ENCODE results near the gene RABGGTA.
"Not testable (repeated sequence)": the region's sequence is repeated elsewhere in the genome, so short reads cannot be mapped to it uniquely, and the experiment has no call there.

Gene RABGGTA

GRCh38 chr14:24228902-24229301 is 42.5 kb downstream of the RABGGTA start:
- H3K36me3 ChIP-seq (replicated peaks; ENCODE audit: low read depth, low read length): peaks cover 4% of the 10 kb centered on the region
- no peak overlapping the region for H2AFZ ChIP-seq (ENCODE audit: low read depth, low read length)
- H3K4me1 ChIP-seq (ENCODE audit: low read length): peaks cover 13% of the 10 kb centered on the region
- no peaks in the 10 kb centered on the region for H3K9me3 ChIP-seq (ENCODE audit: insufficient read depth, low read length)
- no peak for TF ChIP-seq EZH2phosphoT487 (IDR thresholded peaks at IDR 0.05; ENCODE audit: low read depth)
- no peak for TF ChIP-seq CTCF (IDR thresholded peaks at IDR 0.05; ENCODE audit: low read depth, low read length)
- no peak overlapping the region for H3K9ac ChIP-seq (ENCODE audit: low read length)
- no peaks in the 10 kb centered on the region for H4K20me1 ChIP-seq (ENCODE audit: insufficient read depth, low read length)
- H3K4me3 ChIP-seq (ENCODE audit: low read length): no peak overlapping the region
- peaks cover 67% of the 10 kb centered on the region for H3K79me2 ChIP-seq (ENCODE audit: low read length)
- H3K27ac ChIP-seq (ENCODE audit: low read length): no peak overlapping the region
- no peak overlapping the region for H3K4me2 ChIP-seq (ENCODE audit: low read length)
- no peaks in the 10 kb centered on the region for H3K27me3 ChIP-seq (ENCODE audit: low read depth, low read length)

GRCh38 chr14:24226473-24226872 is 44.9 kb downstream of the RABGGTA start:
- Histone ChIP-seq H3K9me3 (ENCODE audit: insufficient read depth, low read length) (no peaks in the 10 kb centered on the region), H2AFZ (ENCODE audit: low read depth, low read length) (no peak overlapping the region), H3K79me2 (ENCODE audit: low read length) (peaks cover 65% of the 10 kb centered on the region), H3K9ac (ENCODE audit: low read length) (no peak overlapping the region), H4K20me1 (ENCODE audit: insufficient read depth, low read length) (no peaks in the 10 kb centered on the region), H3K4me3 (ENCODE audit: low read length) (no peak overlapping the region), H3K27ac (ENCODE audit: low read length) (no peak overlapping the region), H3K36me3 (replicated peaks; ENCODE audit: low read depth, low read length) (peaks cover 4% of the 10 kb centered on the region), H3K4me1 (ENCODE audit: low read length) (peaks cover 6% of the 10 kb centered on the region), H3K4me2 (ENCODE audit: low read length) (no peak overlapping the region), H3K27me3 (ENCODE audit: low read depth, low read length) (no peaks in the 10 kb centered on the region)
- no peak for TF ChIP-seq CTCF (IDR thresholded peaks at IDR 0.05; ENCODE audit: low read depth, low read length)

GRCh38 chr14:24224618-24225071 is 46.8 kb downstream of the RABGGTA start:
- H3K27me3 ChIP-seq (ENCODE audit: low read depth, low read length): no peaks in the 10 kb centered on the region
- H3K27ac ChIP-seq (ENCODE audit: low read length): no peak overlapping the region
- H3K4me2 ChIP-seq (ENCODE audit: low read length): no peak overlapping the region
- TF ChIP-seq CTCF (IDR thresholded peaks at IDR 0.05; ENCODE audit: low read depth, low read length) (no peak), EZH2phosphoT487 (IDR thresholded peaks at IDR 0.05; ENCODE audit: low read depth) (no peak)
- peaks cover 62% of the 10 kb centered on the region for H3K79me2 ChIP-seq (ENCODE audit: low read length)
- no peaks in the 10 kb centered on the region for H3K9me3 ChIP-seq (ENCODE audit: insufficient read depth, low read length)
- no peak overlapping the region for H2AFZ ChIP-seq (ENCODE audit: low read depth, low read length)
- no peak overlapping the region for H3K4me3 ChIP-seq (ENCODE audit: low read length)
- peaks cover 4% of the 10 kb centered on the region for H3K36me3 ChIP-seq (replicated peaks; ENCODE audit: low read depth, low read length)
- H4K20me1 ChIP-seq (ENCODE audit: insufficient read depth, low read length): no peaks in the 10 kb centered on the region
- no peak overlapping the region for H3K9ac ChIP-seq (ENCODE audit: low read length)
- H3K4me1 ChIP-seq (ENCODE audit: low read length): no peaks in the 10 kb centered on the region

GRCh38 chr14:24222987-24223386 is 48.4 kb downstream of the RABGGTA start:
- not testable (repeated sequence) for H3K4me3 ChIP-seq (ENCODE audit: low read length); H4K20me1 ChIP-seq (ENCODE audit: insufficient read depth, low read length); H3K9ac ChIP-seq (ENCODE audit: low read length); H3K9me3 ChIP-seq (ENCODE audit: insufficient read depth, low read length); H3K27ac ChIP-seq (ENCODE audit: low read length); H3K4me2 ChIP-seq (ENCODE audit: low read length); H3K36me3 ChIP-seq (replicated peaks; ENCODE audit: low read depth, low read length); H3K4me1 ChIP-seq (ENCODE audit: low read length); H3K27me3 ChIP-seq (ENCODE audit: low read depth, low read length); H2AFZ ChIP-seq (ENCODE audit: low read depth, low read length)
- peaks cover 56% of the 10 kb centered on the region for H3K79me2 ChIP-seq (ENCODE audit: low read length)

GRCh38 chr14:24219521-24219920 is 51.9 kb downstream of the RABGGTA start:
- no peak for TF ChIP-seq EZH2phosphoT487 (IDR thresholded peaks at IDR 0.05; ENCODE audit: low read depth)
- no peak overlapping the region for H3K4me2 ChIP-seq (ENCODE audit: low read length)
- no peak overlapping the region for H3K9ac ChIP-seq (ENCODE audit: low read length)
- no peak overlapping the region for H3K4me3 ChIP-seq (ENCODE audit: low read length)
- H2AFZ ChIP-seq (ENCODE audit: low read depth, low read length): no peak overlapping the region
- H3K4me1 ChIP-seq (ENCODE audit: low read length): peaks cover 10% of the 10 kb centered on the region; the same call in 1 of the 2 replicates
- no peaks in the 10 kb centered on the region for H3K9me3 ChIP-seq (ENCODE audit: insufficient read depth, low read length)
- H4K20me1 ChIP-seq (ENCODE audit: insufficient read depth, low read length): no peaks in the 10 kb centered on the region
- H3K27ac ChIP-seq (ENCODE audit: low read length): no peak overlapping the region
- H3K27me3 ChIP-seq (ENCODE audit: low read depth, low read length): no peaks in the 10 kb centered on the region
- peaks cover 32% of the 10 kb centered on the region for H3K79me2 ChIP-seq (ENCODE audit: low read length)
- no peaks in the 10 kb centered on the region for H3K36me3 ChIP-seq (replicated peaks; ENCODE audit: low read depth, low read length)
